ENCODE data around the gene EDARADD.

DNA sequence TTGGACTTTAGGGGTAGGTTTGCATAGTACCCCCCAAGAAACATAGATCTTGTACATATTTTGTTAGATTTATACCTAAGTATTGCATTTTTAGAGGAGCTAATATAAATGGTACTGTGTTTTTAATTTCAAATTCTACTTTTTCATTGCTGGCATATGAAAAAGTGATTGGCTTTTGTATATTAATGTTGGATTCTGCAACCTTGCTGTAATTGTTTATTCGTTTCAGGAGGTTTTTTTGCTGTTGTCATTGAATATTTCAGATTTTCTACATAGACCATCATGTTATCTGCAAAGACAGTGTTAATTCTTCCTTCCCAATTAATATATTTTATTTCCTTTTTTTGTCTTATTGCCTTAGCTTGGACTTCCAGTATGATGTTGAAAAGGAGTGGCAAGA lies 23.0 kb upstream of the EDARADD start:
- TF ChIP-seq SIN3A (IDR thresholded peaks at IDR 0.05; ENCODE audit: low read depth) (no peak), POLR2AphosphoS5 (IDR thresholded peaks at IDR 0.05; ENCODE audit: low read depth, low read length) (no peak), ZNF274 (IDR thresholded peaks at IDR 0.05; ENCODE audit: low read depth, low read length) (no peak), EZH2 (IDR thresholded peaks at IDR 0.05) (no peak), SRF (IDR thresholded peaks at IDR 0.05; ENCODE audit: low read depth) (no peak), REST (IDR thresholded peaks at IDR 0.05; ENCODE audit: low read depth) (no peak), POLR2A (IDR thresholded peaks at IDR 0.05; ENCODE audit: borderline replicate concordance, extremely low read depth, insufficient read depth, insufficient read length) (no peak), TCF7L2 (IDR thresholded peaks at IDR 0.05; ENCODE audit: borderline replicate concordance, extremely low read depth, insufficient read depth, insufficient read length) (no peak), ELF1 (IDR thresholded peaks at IDR 0.05; ENCODE audit: borderline replicate concordance, low read depth) (no peak), ZBTB33 (IDR thresholded peaks at IDR 0.05; ENCODE audit: extremely low read depth, insufficient replicate concordance, low read length) (no peak), ATF3 (IDR thresholded peaks at IDR 0.05) (no peak)
- TF ChIP-seq, protein P1, sequence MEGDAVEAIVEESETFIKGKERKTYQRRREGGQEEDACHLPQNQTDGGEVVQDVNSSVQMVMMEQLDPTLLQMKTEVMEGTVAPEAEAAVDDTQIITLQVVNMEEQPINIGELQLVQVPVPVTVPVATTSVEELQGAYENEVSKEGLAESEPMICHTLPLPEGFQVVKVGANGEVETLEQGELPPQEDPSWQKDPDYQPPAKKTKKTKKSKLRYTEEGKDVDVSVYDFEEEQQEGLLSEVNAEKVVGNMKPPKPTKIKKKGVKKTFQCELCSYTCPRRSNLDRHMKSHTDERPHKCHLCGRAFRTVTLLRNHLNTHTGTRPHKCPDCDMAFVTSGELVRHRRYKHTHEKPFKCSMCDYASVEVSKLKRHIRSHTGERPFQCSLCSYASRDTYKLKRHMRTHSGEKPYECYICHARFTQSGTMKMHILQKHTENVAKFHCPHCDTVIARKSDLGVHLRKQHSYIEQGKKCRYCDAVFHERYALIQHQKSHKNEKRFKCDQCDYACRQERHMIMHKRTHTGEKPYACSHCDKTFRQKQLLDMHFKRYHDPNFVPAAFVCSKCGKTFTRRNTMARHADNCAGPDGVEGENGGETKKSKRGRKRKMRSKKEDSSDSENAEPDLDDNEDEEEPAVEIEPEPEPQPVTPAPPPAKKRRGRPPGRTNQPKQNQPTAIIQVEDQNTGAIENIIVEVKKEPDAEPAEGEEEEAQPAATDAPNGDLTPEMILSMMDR (IDR thresholded peaks at IDR 0.05 in 2 of 3, conservative IDR thresholded peaks at IDR 0.05 in 1 of 3; ENCODE audit: borderline replicate concordance in 1 of 3, insufficient read depth in 1 of 3, low read depth in 2 of 3, low read length in 2 of 3) = no peak

Measured in HCT116 (cell line).